ENCODE measurements around the gene AKR1D1. TPM values are rescaled to one million over a fixed set of nuclear protein-coding genes. Genes with fewer than 3 reads are reported as not detected.

The AKR1D1 gene
- total and polyA plus RNA-seq, 2 of the 13 experiments (the other 11 are each of a cell fraction or from before 2014, with no cell fraction given): 6.9 to 37.0 TPM

DNA sequence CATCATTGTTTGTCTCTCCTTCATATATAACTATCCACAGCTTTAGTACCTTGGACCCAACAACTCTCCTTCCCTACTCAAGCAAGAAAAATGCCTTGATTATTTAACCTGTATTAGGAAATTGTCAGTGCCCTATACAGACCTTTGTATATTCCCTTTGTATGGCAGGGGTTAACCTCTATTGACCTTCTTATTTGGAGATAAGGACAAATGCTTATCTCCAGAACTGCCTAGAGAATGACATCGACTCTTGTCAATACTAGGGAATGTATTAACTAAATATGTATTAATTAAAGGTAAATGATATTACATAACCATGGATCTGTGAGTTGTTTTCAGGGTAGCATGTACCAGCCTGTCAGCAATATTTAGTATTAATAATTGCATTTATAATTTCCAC, 10.4 kb upstream of the AKR1D1 start (continued):
- TF ChIP-seq STAT5B (CRISPR knock-in tag; IDR thresholded peaks at IDR 0.05) (no peak), ZNF124 (CRISPR knock-in tag; IDR thresholded peaks at IDR 0.05) (no peak), ZNF34 (CRISPR knock-in tag; IDR thresholded peaks at IDR 0.05; ENCODE audit: borderline replicate concordance) (no peak), ZNF781 (CRISPR knock-in tag; IDR thresholded peaks at IDR 0.05; ENCODE audit: borderline replicate concordance, not compliant biosample characterization) (no peak), REXO4 (CRISPR knock-in tag; IDR thresholded peaks at IDR 0.05; ENCODE audit: borderline replicate concordance) (no peak), MAFF (IDR thresholded peaks at IDR 0.05; ENCODE audit: low read depth, low read length) (no peak), ZNF776 (CRISPR knock-in tag; IDR thresholded peaks at IDR 0.05) (no peak), ZNF619 (CRISPR knock-in tag; IDR thresholded peaks at IDR 0.05) (no peak), FOSL2 (CRISPR knock-in tag; IDR thresholded peaks at IDR 0.05) (no peak)
- TF ChIP-seq, protein P1, sequence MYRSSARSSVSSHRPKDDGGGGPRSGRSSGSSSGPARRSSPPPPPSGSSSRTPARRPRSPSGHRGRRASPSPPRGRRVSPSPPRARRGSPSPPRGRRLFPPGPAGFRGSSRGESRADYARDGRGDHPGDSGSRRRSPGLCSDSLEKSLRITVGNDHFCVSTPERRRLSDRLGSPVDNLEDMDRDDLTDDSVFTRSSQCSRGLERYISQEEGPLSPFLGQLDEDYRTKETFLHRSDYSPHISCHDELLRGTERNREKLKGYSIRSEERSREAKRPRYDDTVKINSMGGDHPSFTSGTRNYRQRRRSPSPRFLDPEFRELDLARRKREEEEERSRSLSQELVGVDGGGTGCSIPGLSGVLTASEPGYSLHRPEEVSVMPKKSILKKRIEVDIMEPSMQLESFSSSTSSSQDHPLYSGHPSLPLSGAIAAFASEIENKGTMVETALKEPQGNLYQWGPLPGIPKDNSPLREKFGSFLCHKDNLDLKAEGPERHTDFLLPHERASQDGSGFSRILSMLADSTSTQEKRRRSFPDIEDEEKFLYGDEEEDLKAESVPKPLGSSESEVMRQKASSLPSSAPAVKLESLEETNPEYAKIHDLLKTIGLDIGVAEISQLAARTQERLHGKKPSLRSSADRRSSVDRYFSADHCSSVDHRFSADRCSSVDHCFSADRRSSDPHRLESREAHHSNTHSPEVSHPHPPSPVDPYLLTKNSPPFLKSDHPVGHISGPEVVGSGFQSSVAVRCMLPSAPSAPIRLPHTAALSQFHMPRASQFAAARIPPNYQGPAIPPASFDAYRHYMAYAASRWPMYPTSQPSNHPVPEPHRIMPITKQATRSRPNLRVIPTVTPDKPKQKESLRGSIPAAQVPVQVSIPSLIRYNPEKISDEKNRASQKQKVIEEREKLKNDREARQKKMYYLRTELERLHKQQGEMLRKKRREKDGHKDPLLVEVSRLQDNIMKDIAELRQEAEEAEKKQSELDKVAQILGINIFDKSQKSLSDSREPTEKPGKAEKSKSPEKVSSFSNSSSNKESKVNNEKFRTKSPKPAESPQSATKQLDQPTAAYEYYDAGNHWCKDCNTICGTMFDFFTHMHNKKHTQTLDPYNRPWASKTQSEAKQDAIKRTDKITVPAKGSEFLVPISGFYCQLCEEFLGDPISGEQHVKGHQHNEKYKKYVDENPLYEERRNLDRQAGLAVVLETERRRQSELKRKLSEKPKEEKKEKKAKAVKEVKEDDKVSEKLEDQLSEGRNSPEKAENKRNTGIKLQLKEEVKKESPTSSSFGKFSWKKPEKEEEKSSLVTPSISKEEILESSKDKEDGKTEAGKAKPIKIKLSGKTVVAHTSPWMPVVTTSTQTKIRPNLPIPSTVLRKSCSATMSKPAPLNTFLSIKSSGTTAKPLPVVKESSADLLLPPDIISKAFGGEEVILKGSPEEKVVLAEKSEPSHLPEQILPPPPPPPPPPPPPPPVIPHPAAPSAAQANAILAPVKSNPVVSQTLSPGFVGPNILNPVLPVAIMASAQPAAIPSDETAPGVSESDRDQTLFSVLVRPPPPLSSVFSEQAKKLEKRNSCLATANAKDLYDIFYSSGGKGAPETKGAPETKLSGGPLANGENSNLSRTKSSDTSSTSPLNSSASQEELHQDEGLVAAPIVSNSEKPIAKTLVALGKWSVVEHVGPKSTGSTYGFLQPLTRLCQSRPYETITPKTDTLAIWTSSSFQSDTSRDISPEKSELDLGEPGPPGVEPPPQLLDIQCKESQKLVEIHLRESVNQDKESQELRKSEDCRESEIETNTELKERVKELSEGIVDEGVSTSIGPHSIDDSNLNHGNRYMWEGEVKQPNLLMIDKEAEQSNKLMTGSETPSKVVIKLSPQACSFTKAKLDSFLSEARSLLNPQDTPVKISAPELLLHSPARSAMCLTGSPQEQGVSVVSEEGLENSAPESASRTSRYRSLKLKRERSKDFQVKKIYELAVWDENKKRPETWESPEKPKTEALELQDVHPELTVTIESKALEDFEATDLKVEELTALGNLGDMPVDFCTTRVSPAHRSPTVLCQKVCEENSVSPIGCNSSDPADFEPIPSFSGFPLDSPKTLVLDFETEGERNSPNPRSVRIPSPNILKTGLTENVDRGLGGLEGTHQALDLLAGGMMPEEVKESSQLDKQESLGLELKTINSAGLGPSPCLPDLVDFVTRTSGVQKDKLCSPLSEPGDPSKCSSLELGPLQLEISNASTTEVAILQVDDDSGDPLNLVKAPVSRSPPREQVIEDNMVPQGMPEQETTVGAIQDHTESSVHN (CRISPR knock-in tag; IDR thresholded peaks at IDR 0.05): no peak
- TF ChIP-seq, protein P2, sequence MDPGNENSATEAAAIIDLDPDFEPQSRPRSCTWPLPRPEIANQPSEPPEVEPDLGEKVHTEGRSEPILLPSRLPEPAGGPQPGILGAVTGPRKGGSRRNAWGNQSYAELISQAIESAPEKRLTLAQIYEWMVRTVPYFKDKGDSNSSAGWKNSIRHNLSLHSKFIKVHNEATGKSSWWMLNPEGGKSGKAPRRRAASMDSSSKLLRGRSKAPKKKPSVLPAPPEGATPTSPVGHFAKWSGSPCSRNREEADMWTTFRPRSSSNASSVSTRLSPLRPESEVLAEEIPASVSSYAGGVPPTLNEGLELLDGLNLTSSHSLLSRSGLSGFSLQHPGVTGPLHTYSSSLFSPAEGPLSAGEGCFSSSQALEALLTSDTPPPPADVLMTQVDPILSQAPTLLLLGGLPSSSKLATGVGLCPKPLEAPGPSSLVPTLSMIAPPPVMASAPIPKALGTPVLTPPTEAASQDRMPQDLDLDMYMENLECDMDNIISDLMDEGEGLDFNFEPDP (CRISPR knock-in tag; conservative IDR thresholded peaks at IDR 0.05): no peak
- TF ChIP-seq, protein P3, sequence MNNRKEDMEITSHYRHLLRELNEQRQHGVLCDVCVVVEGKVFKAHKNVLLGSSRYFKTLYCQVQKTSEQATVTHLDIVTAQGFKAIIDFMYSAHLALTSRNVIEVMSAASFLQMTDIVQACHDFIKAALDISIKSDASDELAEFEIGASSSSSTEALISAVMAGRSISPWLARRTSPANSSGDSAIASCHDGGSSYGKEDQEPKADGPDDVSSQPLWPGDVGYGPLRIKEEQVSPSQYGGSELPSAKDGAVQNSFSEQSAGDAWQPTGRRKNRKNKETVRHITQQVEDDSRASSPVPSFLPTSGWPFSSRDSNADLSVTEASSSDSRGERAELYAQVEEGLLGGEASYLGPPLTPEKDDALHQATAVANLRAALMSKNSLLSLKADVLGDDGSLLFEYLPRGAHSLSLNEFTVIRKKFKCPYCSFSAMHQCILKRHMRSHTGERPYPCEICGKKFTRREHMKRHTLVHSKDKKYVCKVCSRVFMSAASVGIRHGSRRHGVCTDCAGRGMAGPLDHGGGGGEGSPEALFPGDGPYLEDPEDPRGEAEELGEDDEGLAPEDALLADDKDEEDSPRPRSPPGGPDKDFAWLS (CRISPR knock-in tag; IDR thresholded peaks at IDR 0.05; ENCODE audit: borderline replicate concordance): no peak
- TF ChIP-seq, protein P4, sequence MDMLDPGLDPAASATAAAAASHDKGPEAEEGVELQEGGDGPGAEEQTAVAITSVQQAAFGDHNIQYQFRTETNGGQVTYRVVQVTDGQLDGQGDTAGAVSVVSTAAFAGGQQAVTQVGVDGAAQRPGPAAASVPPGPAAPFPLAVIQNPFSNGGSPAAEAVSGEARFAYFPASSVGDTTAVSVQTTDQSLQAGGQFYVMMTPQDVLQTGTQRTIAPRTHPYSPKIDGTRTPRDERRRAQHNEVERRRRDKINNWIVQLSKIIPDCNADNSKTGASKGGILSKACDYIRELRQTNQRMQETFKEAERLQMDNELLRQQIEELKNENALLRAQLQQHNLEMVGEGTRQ (IDR thresholded peaks at IDR 0.05; ENCODE audit: low read depth, low read length): no peak
- TF ChIP-seq, protein P4 (CRISPR knock-in tag; IDR thresholded peaks at IDR 0.05; ENCODE audit: borderline replicate concordance): no peak

Data from HepG2 (cell line).